ENCODE data around the gene S100A4. TPM values are rescaled to one million over a fixed set of nuclear protein-coding genes. Genes with fewer than 3 reads are reported as not detected.

S100A4 gene
- total and polyA plus RNA-seq, 3 donors from 2014 or later, result 15.8 to 146 (median 23.8) TPM

DNA sequence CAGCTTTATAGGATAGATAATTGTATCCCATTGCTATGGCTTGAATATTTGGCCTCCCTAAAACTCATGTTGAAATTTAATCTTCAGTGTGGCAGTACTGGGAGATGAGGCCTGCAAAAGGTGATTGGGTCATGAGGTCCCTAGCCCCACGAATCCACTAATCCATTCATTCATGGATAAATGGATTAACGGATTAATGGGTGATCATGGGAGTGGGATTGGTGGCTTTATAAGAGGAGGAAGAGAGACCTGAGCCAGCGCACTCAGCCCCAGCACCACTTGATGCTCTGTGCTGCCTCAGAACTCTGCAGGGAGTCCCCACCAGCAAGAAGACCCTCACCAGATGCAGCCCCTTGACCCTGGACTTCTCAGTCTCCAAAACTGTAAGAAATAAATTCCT, 41.8 kb downstream of the S100A4 start:
- no peak overlapping the region for H3K4me3 ChIP-seq
- WGBS, 2 donors, result 90 to 100% methylated on average over 3 of the region's 3 CpGs
- H3K27ac ChIP-seq, result no peak overlapping the region
- no peaks in the 10 kb centered on the region for H3K36me3 ChIP-seq (ENCODE audit: low read depth, missing control alignments)
- DNase-seq, result no peak
- H3K27me3 ChIP-seq, result no peaks in the 10 kb centered on the region
- TF ChIP-seq, protein P1, sequence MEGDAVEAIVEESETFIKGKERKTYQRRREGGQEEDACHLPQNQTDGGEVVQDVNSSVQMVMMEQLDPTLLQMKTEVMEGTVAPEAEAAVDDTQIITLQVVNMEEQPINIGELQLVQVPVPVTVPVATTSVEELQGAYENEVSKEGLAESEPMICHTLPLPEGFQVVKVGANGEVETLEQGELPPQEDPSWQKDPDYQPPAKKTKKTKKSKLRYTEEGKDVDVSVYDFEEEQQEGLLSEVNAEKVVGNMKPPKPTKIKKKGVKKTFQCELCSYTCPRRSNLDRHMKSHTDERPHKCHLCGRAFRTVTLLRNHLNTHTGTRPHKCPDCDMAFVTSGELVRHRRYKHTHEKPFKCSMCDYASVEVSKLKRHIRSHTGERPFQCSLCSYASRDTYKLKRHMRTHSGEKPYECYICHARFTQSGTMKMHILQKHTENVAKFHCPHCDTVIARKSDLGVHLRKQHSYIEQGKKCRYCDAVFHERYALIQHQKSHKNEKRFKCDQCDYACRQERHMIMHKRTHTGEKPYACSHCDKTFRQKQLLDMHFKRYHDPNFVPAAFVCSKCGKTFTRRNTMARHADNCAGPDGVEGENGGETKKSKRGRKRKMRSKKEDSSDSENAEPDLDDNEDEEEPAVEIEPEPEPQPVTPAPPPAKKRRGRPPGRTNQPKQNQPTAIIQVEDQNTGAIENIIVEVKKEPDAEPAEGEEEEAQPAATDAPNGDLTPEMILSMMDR (IDR thresholded peaks at IDR 0.05), result no peak
- no peak for TF ChIP-seq POLR2A (IDR thresholded peaks at IDR 0.05)
- H3K9me3 ChIP-seq, result no peaks in the 10 kb centered on the region
- intact Hi-C loops (cut with DNase I; ENCODE audit: low total_unique reads), result no loop called here
- peaks cover 20% of the 10 kb centered on the region for H3K4me1 ChIP-seq

GRCh38 chr1:153498746-153499145, 46.9 kb downstream of the S100A4 start:
- no peaks in the 10 kb centered on the region for H3K27me3 ChIP-seq
- DNase-seq, result no peak
- no peaks in the 10 kb centered on the region for H3K9me3 ChIP-seq
- no peak overlapping the region for H3K4me3 ChIP-seq
- H3K4me1 ChIP-seq, result no peaks in the 10 kb centered on the region
- WGBS, 2 donors, result 43 to 44% methylated on average over 2 of the region's 2 CpGs
- H3K27ac ChIP-seq, result no peak overlapping the region
- TF ChIP-seq, protein P1 (IDR thresholded peaks at IDR 0.05), result no peak
- no peak for TF ChIP-seq POLR2A (IDR thresholded peaks at IDR 0.05)
- H3K36me3 ChIP-seq (ENCODE audit: low read depth, missing control alignments), result no peaks in the 10 kb centered on the region
- intact Hi-C loops (cut with DNase I; ENCODE audit: low total_unique reads), result loop anchor here (10.0 kb wide), 1 partner anchor 144 kb away; the partner anchor contains the start of gene S100A9

DNA sequence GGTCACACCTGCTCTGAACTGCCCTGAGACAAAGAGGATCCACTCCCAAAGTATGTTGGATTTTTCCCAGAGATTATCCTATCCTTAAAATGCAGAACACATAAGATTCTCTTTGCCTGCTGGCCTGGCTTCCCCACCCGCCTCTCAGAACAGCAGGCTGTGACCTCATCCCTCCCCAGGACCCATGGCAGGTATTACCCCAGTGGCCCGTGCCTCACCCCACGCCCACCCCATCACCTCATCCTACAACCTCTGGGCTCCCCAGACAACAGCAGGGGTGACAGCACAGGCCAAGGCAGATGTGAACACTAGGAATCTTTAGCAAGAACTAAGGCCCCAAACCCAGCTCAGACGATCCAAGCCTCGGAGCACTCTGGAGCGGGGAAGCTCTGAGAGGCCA, 50.1 kb downstream of the S100A4 start:
- H3K36me3 ChIP-seq (ENCODE audit: low read depth, missing control alignments), result no peaks in the 10 kb centered on the region
- H3K4me1 ChIP-seq, result no peaks in the 10 kb centered on the region
- H3K9me3 ChIP-seq, result no peaks in the 10 kb centered on the region
- no peaks in the 10 kb centered on the region for H3K27me3 ChIP-seq
- 71 to 84% methylated on average over 6 of the region's 6 CpGs for WGBS, 2 donors
- intact Hi-C loops (cut with DNase I; ENCODE audit: low total_unique reads), result loop anchor here (10.0 kb wide), 1 partner anchor 141 kb away; the partner anchor contains the start of gene S100A9
- no peak overlapping the region for H3K4me3 ChIP-seq
- no peak for TF ChIP-seq POLR2A (IDR thresholded peaks at IDR 0.05)
- TF ChIP-seq, protein P1 (IDR thresholded peaks at IDR 0.05), result no peak
- DNase-seq, result no peak
- H3K27ac ChIP-seq, result no peak overlapping the region

DNA sequence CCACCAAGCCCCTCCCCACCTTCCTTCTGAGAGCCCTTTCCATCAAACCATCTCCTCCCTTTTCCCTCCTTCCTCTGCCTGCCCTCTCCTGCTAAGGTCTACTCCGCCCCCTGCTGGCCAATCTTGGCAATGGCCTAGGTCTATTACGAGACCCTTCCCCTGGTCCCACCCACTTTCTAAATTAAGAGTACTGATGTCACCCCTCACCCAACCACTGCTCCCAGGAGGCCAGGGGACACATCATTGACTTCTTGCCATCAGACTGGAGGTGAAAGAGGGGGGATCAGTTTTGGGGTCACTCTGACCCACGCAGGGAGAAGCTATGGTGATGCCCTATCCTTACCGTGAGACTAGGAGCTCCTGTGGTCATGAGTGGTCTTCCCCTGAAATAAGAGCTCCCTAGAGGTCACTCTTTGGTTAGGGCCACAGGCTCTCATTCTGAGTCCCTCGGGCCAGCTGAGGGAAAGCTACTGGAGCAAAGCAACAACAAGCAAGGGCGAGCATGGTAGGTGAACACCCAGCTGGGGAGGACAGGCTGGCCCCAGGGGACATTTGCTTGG, 50.5 kb downstream of the S100A4 start:
- Histone ChIP-seq H3K27ac (no peak overlapping the region), H3K36me3 (ENCODE audit: low read depth, missing control alignments) (no peaks in the 10 kb centered on the region), H3K27me3 (no peaks in the 10 kb centered on the region), H3K4me3 (no peak overlapping the region), H3K4me1 (no peaks in the 10 kb centered on the region), H3K9me3 (no peaks in the 10 kb centered on the region)
- TF ChIP-seq, protein P1 (IDR thresholded peaks at IDR 0.05), result peak; percentile 76 to 89 (median 79)
- no peak for TF ChIP-seq POLR2A (IDR thresholded peaks at IDR 0.05)
- DNase-seq, result peak; percentile 81
- intact Hi-C loops (cut with DNase I; ENCODE audit: low total_unique reads), result loop anchor here (10.0 kb wide), 1 partner anchor 140 kb away; the partner anchor contains the start of gene S100A9
- 55 to 59% methylated on average over 3 to 6 of the region's 6 CpGs for WGBS, 2 donors

Other genes with a start within 250 kb of the S100A4 start
- not detected for gene PGLYRP3, start 232.9 kb downstream of the S100A4 start, total RNA-seq
- gene PGLYRP3, start 232.9 kb downstream of the S100A4 start, polyA plus RNA-seq (ENCODE audit: insufficient read depth, low read depth, low replicate concordance), result 0.28 TPM
- under 1 TPM in 1 of 2 donors, not detected in 1; 0.12 TPM for gene PGLYRP4, start 197.0 kb downstream of the S100A4 start, total RNA-seq
- gene PGLYRP4, start 197.0 kb downstream of the S100A4 start, polyA plus RNA-seq (ENCODE audit: insufficient read depth, low read depth, low replicate concordance), result 0.17 TPM
- 10 to 100 TPM in 1 of 2 donors, 1 to 10 TPM in 1; 4.6 to 10.7 TPM for gene S100A9, start 188.0 kb downstream of the S100A4 start, total RNA-seq
- 36.6 TPM for gene S100A9, start 188.0 kb downstream of the S100A4 start, polyA plus RNA-seq (ENCODE audit: insufficient read depth, low read depth, low replicate concordance)
- gene S100A12, start 170.2 kb downstream of the S100A4 start, total RNA-seq, result not detected
- not detected for gene S100A12, start 170.2 kb downstream of the S100A4 start, polyA plus RNA-seq (ENCODE audit: insufficient read depth, low read depth, low replicate concordance)
- gene S100A8, start 154.7 kb downstream of the S100A4 start, total RNA-seq, result 1 to 10 TPM; 1.3 to 3.0 TPM
- gene S100A8, start 154.7 kb downstream of the S100A4 start, polyA plus RNA-seq (ENCODE audit: insufficient read depth, low read depth, low replicate concordance), result 20.3 TPM
- gene S100A7A, start 129.3 kb downstream of the S100A4 start, total RNA-seq, result not detected
- gene S100A7A, start 129.3 kb downstream of the S100A4 start, polyA plus RNA-seq (ENCODE audit: insufficient read depth, low read depth, low replicate concordance), result not detected
- gene S100A7, start 85.2 kb downstream of the S100A4 start, total RNA-seq, result not detected
- gene S100A7, start 85.2 kb downstream of the S100A4 start, polyA plus RNA-seq (ENCODE audit: insufficient read depth, low read depth, low replicate concordance), result not detected
- 10 to 100 TPM; 30.9 to 57.4 TPM for gene S100A6, start 9.8 kb downstream of the S100A4 start, total RNA-seq
- 372 TPM for gene S100A6, start 9.8 kb downstream of the S100A4 start, polyA plus RNA-seq (ENCODE audit: insufficient read depth, low read depth, low replicate concordance)
- 1 to 10 TPM in 1 of 2 donors, not detected in 1; 1.3 TPM for gene S100A5, start 4.9 kb downstream of the S100A4 start, total RNA-seq
- gene S100A5, start 4.9 kb downstream of the S100A4 start, polyA plus RNA-seq (ENCODE audit: insufficient read depth, low read depth, low replicate concordance), result not detected
- not detected for gene S100A3, start 3.5 kb upstream of the S100A4 start, total RNA-seq
- gene S100A3, start 3.5 kb upstream of the S100A4 start, polyA plus RNA-seq (ENCODE audit: insufficient read depth, low read depth, low replicate concordance), result 0.67 TPM
- 1 to 10 TPM; 1.9 to 9.6 TPM for gene S100A2, start 20.0 kb upstream of the S100A4 start, total RNA-seq
- 1.9 TPM for gene S100A2, start 20.0 kb upstream of the S100A4 start, polyA plus RNA-seq (ENCODE audit: insufficient read depth, low read depth, low replicate concordance)
- 100 to 1,000 TPM; 158 to 171 TPM for gene S100A16, start 67.3 kb upstream of the S100A4 start, total RNA-seq
- gene S100A16, start 67.3 kb upstream of the S100A4 start, polyA plus RNA-seq (ENCODE audit: insufficient read depth, low read depth, low replicate concordance), result 126 TPM
- not detected for gene S100A14, start 70.5 kb upstream of the S100A4 start, total RNA-seq
- gene S100A14, start 70.5 kb upstream of the S100A4 start, polyA plus RNA-seq (ENCODE audit: insufficient read depth, low read depth, low replicate concordance), result 1.6 TPM
- 10 to 100 TPM; 54.2 to 78.2 TPM for gene S100A13, start 81.7 kb upstream of the S100A4 start, total RNA-seq
- 90.9 TPM for gene S100A13, start 81.7 kb upstream of the S100A4 start, polyA plus RNA-seq (ENCODE audit: insufficient read depth, low read depth, low replicate concordance)
- gene S100A1, start 82.6 kb upstream of the S100A4 start, total RNA-seq, result 10 to 100 TPM in 1 of 2 donors, 1 to 10 TPM in 1; 8.2 to 24.0 TPM
- 29.8 TPM for gene S100A1, start 82.6 kb upstream of the S100A4 start, polyA plus RNA-seq (ENCODE audit: insufficient read depth, low read depth, low replicate concordance)
- 10 to 100 TPM; 86.1 to 87.8 TPM for gene CHTOP, start 88.3 kb upstream of the S100A4 start, total RNA-seq
- gene CHTOP, start 88.3 kb upstream of the S100A4 start, polyA plus RNA-seq (ENCODE audit: insufficient read depth, low read depth, low replicate concordance), result 101 TPM
- 10 to 100 TPM; 57.4 to 61.7 TPM for gene SNAPIN, start 112.9 kb upstream of the S100A4 start, total RNA-seq
- gene SNAPIN, start 112.9 kb upstream of the S100A4 start, polyA plus RNA-seq (ENCODE audit: insufficient read depth, low read depth, low replicate concordance), result 48.9 TPM
- 100 to 1,000 TPM; 150 to 153 TPM for gene ILF2, start 125.2 kb upstream of the S100A4 start, total RNA-seq
- gene ILF2, start 125.2 kb upstream of the S100A4 start, polyA plus RNA-seq (ENCODE audit: insufficient read depth, low read depth, low replicate concordance), result 295 TPM
- 1 to 10 TPM; 2.5 to 4.3 TPM for gene NPR1, start 132.9 kb upstream of the S100A4 start, total RNA-seq
- gene NPR1, start 132.9 kb upstream of the S100A4 start, polyA plus RNA-seq (ENCODE audit: insufficient read depth, low read depth, low replicate concordance), result 10.7 TPM
- gene INTS3, start 182.2 kb upstream of the S100A4 start, total RNA-seq, result 100 to 1,000 TPM; 113 to 121 TPM
- 66.1 TPM for gene INTS3, start 182.2 kb upstream of the S100A4 start, polyA plus RNA-seq (ENCODE audit: insufficient read depth, low read depth, low replicate concordance)
- 10 to 100 TPM; 38.5 to 54.9 TPM for gene SLC27A3, start 229.6 kb upstream of the S100A4 start, total RNA-seq
- 83.3 TPM for gene SLC27A3, start 229.6 kb upstream of the S100A4 start, polyA plus RNA-seq (ENCODE audit: insufficient read depth, low read depth, low replicate concordance)

Data from testis (tissue), 3 donors.